ENCODE measurements around the gene ROS1.

ROS1 gene

GRCh38 chr6:117306227-117306790 lies 119.4 kb downstream of the ROS1 start:
- no peak for DNase-seq

- DNase-seq, result no peak
Observed at GRCh38 chr6:117304446-117304845, 121.3 kb downstream of the ROS1 start.

- DNase-seq, result no peak
Observed at GRCh38 chr6:117303323-117303722, 122.4 kb downstream of the ROS1 start.

DNA sequence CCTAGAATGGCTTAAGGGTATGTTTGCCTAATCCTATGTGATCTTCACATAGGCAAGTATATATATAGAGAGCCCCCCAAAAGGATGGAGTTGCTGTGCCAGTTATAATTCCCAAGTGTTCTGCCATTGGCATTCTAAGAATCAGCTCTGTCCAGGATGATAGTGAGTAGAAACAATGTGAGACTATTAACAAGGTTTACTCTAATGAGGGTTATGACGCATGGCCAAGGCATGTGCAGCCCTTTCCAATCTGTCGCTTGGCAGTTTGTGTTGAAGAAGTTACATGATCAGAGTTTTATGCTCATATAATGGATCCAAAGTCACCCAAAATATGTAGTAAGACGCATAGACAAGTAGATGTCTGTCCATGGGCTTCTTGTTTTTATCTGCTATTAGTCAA lies 126.8 kb downstream of the ROS1 start:
- no peak for DNase-seq

DNA sequence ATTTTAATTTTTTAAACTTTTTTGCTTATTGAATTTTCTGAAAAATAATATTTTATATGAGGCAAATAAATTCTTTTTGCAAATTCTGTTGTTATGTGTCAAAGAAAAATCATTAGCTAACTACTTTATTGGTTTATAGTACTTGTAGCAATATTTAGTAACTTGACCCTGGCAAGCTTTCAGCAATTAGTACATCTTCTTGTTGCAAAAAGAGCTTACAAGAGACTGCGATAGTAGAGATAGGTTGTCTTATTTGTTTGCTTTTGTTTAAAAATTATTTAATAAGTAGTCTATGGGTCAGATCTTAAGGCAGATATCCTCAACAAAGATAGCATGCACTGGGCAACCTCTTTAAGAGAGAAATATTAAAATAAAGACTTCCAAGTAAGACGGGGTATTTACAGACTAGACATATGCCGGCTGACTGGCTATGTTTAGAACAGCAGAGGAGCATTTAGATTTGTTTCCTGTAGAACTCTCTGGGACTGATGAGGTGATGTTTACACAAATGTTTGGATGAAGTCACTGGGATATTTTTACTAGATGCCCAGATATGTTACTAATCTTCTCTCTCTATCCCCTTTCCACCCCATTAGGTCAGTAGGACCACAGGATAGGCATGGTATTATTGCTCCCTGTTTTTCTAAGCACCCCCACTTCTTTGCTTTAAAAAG lies 135.4 kb downstream of the ROS1 start:
- no peak for DNase-seq

DNA sequence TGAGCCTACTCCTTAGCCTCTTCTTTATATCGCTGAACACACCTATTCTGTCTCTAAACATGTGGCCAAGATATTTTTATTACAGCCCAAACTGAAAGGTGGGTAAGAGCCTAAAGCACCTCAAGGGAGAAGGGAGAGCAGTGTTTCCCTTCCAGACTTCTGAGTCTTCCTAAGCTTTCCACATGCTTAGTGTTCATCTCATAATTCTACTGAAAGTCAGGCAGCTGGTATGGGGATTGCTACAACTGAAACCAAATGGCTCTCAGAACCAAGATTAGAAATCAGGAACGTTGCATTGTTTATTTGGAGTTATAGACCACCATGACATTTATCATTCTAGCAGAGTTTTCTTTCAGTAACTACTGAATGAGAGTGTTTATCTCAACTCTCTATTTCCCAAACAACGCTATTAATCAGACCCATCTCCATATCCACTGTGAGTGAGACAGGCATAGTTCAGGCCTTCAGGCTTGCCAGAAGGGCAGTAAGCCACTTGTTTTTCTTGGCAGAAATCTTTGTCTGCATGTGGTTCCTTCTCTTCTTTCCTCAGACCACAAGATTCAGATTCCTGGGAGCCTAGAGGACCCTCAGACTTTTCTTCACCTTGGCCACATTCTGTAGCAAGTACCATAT lies 137.5 kb downstream of the ROS1 start:
- no peak for DNase-seq

DNA sequence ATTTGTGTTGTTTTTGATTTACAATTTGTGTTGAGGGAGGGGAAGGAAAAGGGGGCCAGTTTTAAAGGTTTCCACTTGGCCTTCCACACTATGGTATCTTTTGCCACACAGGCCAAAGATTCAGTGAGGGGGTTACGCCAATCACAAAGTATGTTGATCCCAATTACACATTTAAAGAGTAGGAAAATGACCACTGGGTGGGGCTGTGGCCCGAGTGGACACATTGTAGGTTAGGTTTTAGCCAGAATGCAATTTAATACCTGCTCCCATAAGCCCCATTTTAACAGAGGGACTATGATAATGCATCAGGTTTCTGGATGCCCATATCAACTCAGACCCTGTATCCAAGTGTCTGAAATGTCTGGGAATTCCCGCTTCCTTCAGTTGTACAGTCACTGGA lies 144.8 kb downstream of the ROS1 start:
- no peak for DNase-seq

GRCh38 chr6:117276778-117277316 lies 148.9 kb downstream of the ROS1 start:
- DNase-seq, result no peak

DNA sequence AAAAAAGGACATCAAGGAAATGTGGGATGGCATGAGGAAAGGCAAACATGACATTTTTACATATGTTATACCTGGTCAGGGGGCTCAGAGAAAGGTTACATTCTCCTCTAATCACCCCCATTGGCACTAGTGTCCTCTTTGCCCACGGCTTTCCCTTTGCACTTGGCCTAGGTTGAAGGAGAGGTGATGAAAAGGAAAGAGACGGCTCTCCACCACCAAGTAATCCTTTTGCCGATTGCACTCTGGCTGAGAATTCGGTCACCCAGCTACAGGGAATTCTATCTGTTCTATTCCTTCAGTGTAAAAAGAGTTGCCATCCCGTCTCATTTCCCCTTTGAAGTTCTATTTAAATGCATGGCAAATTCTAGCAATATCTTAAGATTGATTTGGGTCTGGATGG lies 150.0 kb downstream of the ROS1 start:
- no peak for DNase-seq

- DNase-seq, result no peak
Observed at GRCh38 chr6:117275205-117275604, 150.5 kb downstream of the ROS1 start.

DNA sequence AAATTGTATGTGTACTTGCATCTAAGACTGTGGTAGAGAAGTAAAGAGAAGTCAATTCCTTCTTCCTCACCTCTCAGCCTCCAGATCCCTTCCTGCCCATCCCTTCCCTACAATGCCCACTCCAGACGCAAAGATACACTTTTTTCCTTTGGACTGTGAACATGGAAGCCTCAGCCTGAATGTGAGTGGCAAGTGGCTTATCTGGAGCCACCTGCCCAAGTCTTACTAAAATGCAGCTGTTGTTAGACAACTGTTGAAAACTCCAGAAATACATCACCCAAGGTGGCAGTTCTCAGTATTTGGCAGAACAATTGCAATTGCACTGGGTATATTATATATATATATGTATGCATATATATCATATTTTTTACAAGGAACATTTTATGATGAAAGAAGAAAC lies 152.9 kb downstream of the ROS1 start:
- DNase-seq, result no peak

- no peak for DNase-seq
Observed at GRCh38 chr6:117272032-117272866, 153.5 kb downstream of the ROS1 start.

DNA sequence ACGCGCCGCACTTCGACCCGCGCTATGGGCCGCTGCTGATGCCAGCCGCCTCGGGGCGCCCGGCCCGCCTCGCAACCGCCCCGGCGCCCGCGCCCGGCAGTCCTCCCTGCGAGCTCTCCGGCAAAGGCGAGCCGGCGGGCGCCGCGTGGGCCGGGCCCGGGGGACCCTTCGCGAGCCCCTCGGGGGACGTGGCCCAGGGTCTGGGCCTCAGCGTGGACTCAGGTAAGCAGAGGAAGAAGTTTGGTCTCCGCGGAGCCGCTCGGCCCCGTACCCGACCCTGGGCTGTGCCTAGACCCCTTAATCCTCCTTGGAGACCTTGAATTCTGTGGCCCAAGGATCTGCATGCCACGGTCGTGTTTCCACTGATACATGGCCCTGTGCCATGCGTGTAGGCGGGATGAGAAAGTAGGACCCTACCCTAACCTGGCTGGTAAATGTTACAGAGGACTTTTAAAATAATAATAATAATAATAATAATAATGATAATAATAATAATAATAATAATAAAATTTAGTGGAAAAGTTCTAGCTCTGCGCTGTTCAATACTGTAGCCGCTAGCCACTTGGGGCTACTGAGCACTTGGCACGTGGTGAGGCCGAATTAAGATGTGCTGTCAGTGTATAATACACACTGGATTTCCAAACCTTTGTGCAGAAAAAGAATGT lies 154.8 kb downstream of the ROS1 start:
- no peak for DNase-seq

- no peak for DNase-seq
Observed at GRCh38 chr6:117270055-117270842, 155.5 kb downstream of the ROS1 start.

DNA sequence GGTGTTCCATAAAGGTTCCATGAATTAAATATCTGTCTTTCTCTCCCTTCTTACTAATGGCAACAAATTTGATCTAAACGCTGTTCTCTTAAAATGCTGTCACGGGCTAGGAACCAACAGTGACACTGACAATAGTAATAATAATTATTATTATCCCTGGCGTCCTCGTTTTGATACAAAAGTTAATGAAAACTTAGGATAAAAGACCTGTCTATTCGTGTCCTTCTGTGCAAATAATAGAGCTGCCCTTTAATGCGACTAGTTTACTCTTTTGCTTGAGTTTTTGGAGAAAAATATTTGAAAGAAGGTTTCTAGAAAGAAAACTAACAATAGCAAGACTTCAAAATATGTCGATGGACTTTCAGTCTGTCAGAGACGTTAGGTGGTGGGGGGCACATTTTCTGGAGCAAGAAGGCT lies 156.1 kb downstream of the ROS1 start:
- DNase-seq, result no peak

- no peak for DNase-seq
Observed at GRCh38 chr6:117268924-117269323, 156.8 kb downstream of the ROS1 start.

GRCh38 chr6:117267766-117268534 lies 157.8 kb downstream of the ROS1 start:
- DNase-seq, result no peak

DNA sequence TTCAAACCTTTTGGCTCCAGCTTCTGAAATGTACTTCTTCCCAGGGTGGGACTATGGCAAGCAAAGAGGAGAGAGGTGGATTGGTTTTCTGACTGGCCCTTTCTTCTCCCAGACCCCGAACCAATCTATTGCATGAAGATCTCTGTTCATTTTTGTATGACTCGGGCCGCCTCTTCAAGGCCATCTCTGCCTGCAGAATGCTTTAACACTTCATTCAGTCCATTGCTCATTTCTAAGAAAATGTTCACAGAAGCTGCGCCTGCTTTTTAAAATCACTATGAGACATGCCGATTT lies 158.7 kb downstream of the ROS1 start:
- no peak for DNase-seq

- DNase-seq, result no peak
Observed at GRCh38 chr6:117266257-117267053, 159.3 kb downstream of the ROS1 start.
